ENCODE results near the gene ACE2. TPM values are rescaled to one million over a fixed set of nuclear protein-coding genes. Genes with fewer than 3 reads are reported as not detected.

The ACE2 gene
- total and polyA plus RNA-seq, 2 of the 8 experiments (the other 6 are each of a cell fraction or from before 2014, with no cell fraction given) = 0.06 TPM; not detected in 1

- no peak overlapping the region for H2BK12ac ChIP-seq (ENCODE audit: low read depth, low read length)
- CTCF ChIA-PET (ENCODE audit: partially characterized antibody) = no interaction called here
- POLR2A ChIA-PET (ENCODE audit: partially characterized antibody) = no interaction called here
- no peaks in the 10 kb centered on the region for H3K36me3 ChIP-seq (ENCODE audit: control insufficient read depth in 2 of 4, insufficient read depth in 4 of 4, low read length in 3 of 4)
- H3K27me3 ChIP-seq (replicated peaks in 1 of 4; ENCODE audit: control insufficient read depth in 3 of 4, extremely low read depth in 1 of 4, insufficient read depth in 3 of 4, low read length in 3 of 4) = no peaks in the 10 kb centered on the region
- H2AK5ac ChIP-seq (ENCODE audit: low read depth, low read length) = no peak overlapping the region
- no peaks in the 10 kb centered on the region for H4K20me1 ChIP-seq (replicated peaks in 1 of 2; ENCODE audit: control insufficient read depth in 1 of 2, insufficient read depth in 2 of 2, low read length in 2 of 2)
- no peak overlapping the region for H3K18ac ChIP-seq (ENCODE audit: extremely low read depth, low read length)
- no peak overlapping the region for H2BK15ac ChIP-seq (ENCODE audit: low read length)
- H3K4me3 ChIP-seq (ENCODE audit: extremely low read depth in 1 of 4, insufficient read depth in 2 of 4, low read depth in 3 of 4, low read length in 4 of 4) = no peak overlapping the region
- H3K4me1 ChIP-seq (replicated peaks in 1 of 4; ENCODE audit: control insufficient read depth in 3 of 4, insufficient read depth in 4 of 4, low read length in 3 of 4) = no peaks in the 10 kb centered on the region
- no peak overlapping the region for H4K5ac ChIP-seq (ENCODE audit: insufficient read length, low read depth, low read length)
- DNase-seq (ENCODE audit: low read depth in 1 of 2, low spot score in 2 of 2) (no peak), FAIRE-seq (no peak)
- no peak overlapping the region for H2BK20ac ChIP-seq (ENCODE audit: low read length)
- no peak overlapping the region for H2BK5ac ChIP-seq (ENCODE audit: low read depth, low read length)
- H2AFZ ChIP-seq (ENCODE audit: low read length) = no peak overlapping the region
- H4K8ac ChIP-seq (ENCODE audit: extremely low read depth, insufficient read depth, low read length) = no peak overlapping the region
- H3K23ac ChIP-seq (ENCODE audit: insufficient read length) = no peak overlapping the region
- no peak overlapping the region for H3K9ac ChIP-seq (replicated peaks in 1 of 4; ENCODE audit: extremely low read depth in 1 of 4, low read depth in 3 of 4, low read length in 3 of 4)
- H3K56ac ChIP-seq (replicated peaks; ENCODE audit: insufficient read length, low read depth, low read length) = no peak overlapping the region
- no peak overlapping the region for H2BK120ac ChIP-seq (replicated peaks; ENCODE audit: low read depth, low read length)
- TF ChIP-seq SP4 (IDR thresholded peaks at IDR 0.05; ENCODE audit: low read length) (no peak), KDM4A (IDR thresholded peaks at IDR 0.05; ENCODE audit: low read depth, low read length, severe bottlenecking) (no peak), EGR1 (IDR thresholded peaks at IDR 0.05; ENCODE audit: borderline replicate concordance, low read depth, low read length) (no peak), POU5F1 (IDR thresholded peaks at IDR 0.05; ENCODE audit: low read depth, low read length) (no peak)
- H4K91ac ChIP-seq (replicated peaks; ENCODE audit: insufficient read length, low read length) = no peak overlapping the region
- H3K27ac ChIP-seq (ENCODE audit: low read depth, low read length) = no peak overlapping the region
- no peak overlapping the region for H3K14ac ChIP-seq (ENCODE audit: insufficient read length)
- no peaks in the 10 kb centered on the region for H3K79me2 ChIP-seq (ENCODE audit: control insufficient read depth in 1 of 2, insufficient read depth in 2 of 2, low read length in 2 of 2)
- H3K4me2 ChIP-seq (ENCODE audit: insufficient read depth in 1 of 2, low read depth in 2 of 2, low read length in 2 of 2) = no peak overlapping the region
- H3K4ac ChIP-seq (replicated peaks; ENCODE audit: insufficient read length, low read depth, low read length) = no peak overlapping the region
- no peaks in the 10 kb centered on the region for H3K79me1 ChIP-seq (ENCODE audit: low read depth, low read length)
- H3K23me2 ChIP-seq (ENCODE audit: low read depth, low read length) = no peaks in the 10 kb centered on the region
- no peaks in the 10 kb centered on the region for H3K9me3 ChIP-seq (ENCODE audit: insufficient read depth in 2 of 2, low read depth in 1 of 2, low read length in 1 of 2)
Measured at GRCh38 chrX:15523088-15523487, 77.7 kb downstream of the ACE2 start.
